Neural progenitor cell (in vitro differentiated cells): ENCODE measurements around the gene CTSW. TPM values are rescaled to one million over a fixed set of nuclear protein-coding genes. Genes with fewer than 3 reads are reported as not detected.

Experiments
- DNase-seq: peaks from one replicate; pipeline ENCODE4 v3.0.0-alpha.2; 2016; ENCODE audit warnings: low spot score
- H2AFZ ChIP-seq: fragments of 200-600 bp; sonication (generic); replicated peaks from 2 replicates; pipeline ENCODE4 v1.6.1; 2016; ENCODE audit warnings: antibody characterized with exemption
- H3F3A ChIP-seq: fragments of 200-600 bp; sonication (generic); 2 replicates; pipeline ENCODE4 v1.6.1; 2016; ENCODE audit warnings: antibody characterized with exemption, low read depth
- H3K27ac ChIP-seq: fragments of 200-600 bp; sonication (generic); 2 replicates; pipeline ENCODE4 v1.5.1; 2016; ENCODE audit warnings: mild to moderate bottlenecking
- H3K27me3 ChIP-seq: fragments of 200-600 bp; sonication (generic); 2 replicates; pipeline ENCODE4 v1.6.1; 2016; ENCODE audit warnings: mild to moderate bottlenecking, moderate library complexity
- H3K36me3 ChIP-seq: fragments of 200-600 bp; sonication (generic); 2 replicates; pipeline ENCODE4 v1.5.1; 2016
- H3K4me1 ChIP-seq: fragments of 200-600 bp; sonication (generic); 2 replicates; pipeline ENCODE4 v1.6.1; 2016; ENCODE audit warnings: mixed run types
- H3K4me2 ChIP-seq: fragments of 200-600 bp; sonication (generic); 2 replicates; pipeline ENCODE4 v1.6.1; 2016
- H3K4me3 ChIP-seq: fragments of 200-600 bp; sonication (generic); 2 replicates; pipeline ENCODE4 v1.5.1; 2016
- H3K79me2 ChIP-seq: fragments of 200-600 bp; sonication (generic); 2 replicates; pipeline ENCODE4 v1.6.1; 2016; ENCODE audit warnings: low read depth
- H3K9ac ChIP-seq: fragments of 200-600 bp; sonication (generic); 2 replicates; pipeline ENCODE4 v1.6.1; 2016
- H3K9me3 ChIP-seq: fragments of 200-600 bp; sonication (generic); 2 replicates; pipeline ENCODE4 v1.5.1; 2016; ENCODE audit warnings: low read depth
- H4K20me1 ChIP-seq: fragments of 200-600 bp; sonication (generic); 2 replicates; pipeline ENCODE4 v1.6.1; 2016; ENCODE audit warnings: low read depth
- H3K27ac Mint-ChIP-seq: 3 replicates; pipeline ENCODE4 v1.8.0; 2021; ENCODE audit warnings: mixed read lengths
- H3K27me3 Mint-ChIP-seq: 2 replicates; pipeline ENCODE4 v1.8.0; 2022; ENCODE audit warnings: low read depth, mild to moderate bottlenecking, inconsistent platforms, moderate library complexity, mixed read lengths; ENCODE audit not compliant: insufficient read depth
- H3K36me3 Mint-ChIP-seq: 3 replicates; pipeline ENCODE4 v1.8.0; 2021; ENCODE audit warnings: mixed read lengths
- H3K4me1 Mint-ChIP-seq: 3 replicates; pipeline ENCODE4 v1.8.0; 2021; ENCODE audit warnings: mixed read lengths
- H3K4me3 Mint-ChIP-seq: 3 replicates; pipeline ENCODE4 v1.8.0; 2021; ENCODE audit warnings: mild to moderate bottlenecking, moderate library complexity, mixed read lengths
- H3K9me3 Mint-ChIP-seq: 3 replicates; pipeline ENCODE4 v1.8.0; 2020; ENCODE audit warnings: mixed read lengths
- CTCF ChIP-seq: fragments of 200-600 bp; sonication (generic); IDR thresholded peaks from 2 replicates; pipeline ENCODE4 v1.5.1; 2017; ENCODE audit warnings: antibody characterized with exemption, mild to moderate bottlenecking
- EZH2 ChIP-seq: fragments of 200-600 bp; sonication (generic); IDR thresholded peaks from 2 replicates; pipeline ENCODE4 v1.6.1; 2017; ENCODE audit warnings: antibody characterized with exemption, mild to moderate bottlenecking, moderate library complexity
- EZH2phosphoT487 ChIP-seq: fragments of 200-600 bp; sonication (generic); IDR thresholded peaks from 2 replicates; pipeline ENCODE4 v1.6.1; 2017; ENCODE audit warnings: antibody characterized with exemption
- total RNA-seq: library from RNA; depleted of rRNA; stranded (reverse); fragments of >200 nt; gene quantifications from 2 replicates; pipeline ENCODE4 v1.2.3, GENCODE V29; 2015; ENCODE audit warnings: low replicate concordance

CTSW gene
- total RNA-seq, 1 donor from 2014 or later: not detected

- peaks cover 19% of the 10 kb centered on the region for H3K27me3 Mint-ChIP-seq
- H3K36me3 Mint-ChIP-seq: no peaks in the 10 kb centered on the region
- Histone ChIP-seq H3K4me3 (peak overlapping the region; percentile 67), H3K27ac (no peak overlapping the region), H3K36me3 (no peaks in the 10 kb centered on the region), H3K4me1 (peaks cover 4% of the 10 kb centered on the region), H3K9me3 (no peaks in the 10 kb centered on the region), H3K9ac (no peak overlapping the region), H3K4me2 (peak overlapping the region; percentile 97), H2AFZ (peak overlapping the region; percentile 64), H4K20me1 (no peaks in the 10 kb centered on the region), H3K27me3 (peaks cover 17% of the 10 kb centered on the region), H3F3A (peaks cover 14% of the 10 kb centered on the region), H3K79me2 (no peaks in the 10 kb centered on the region)
- peak; percentile 96 for DNase-seq
- H3K27ac Mint-ChIP-seq: peak overlapping the region; percentile 38
- peaks cover 23% of the 10 kb centered on the region for H3K4me1 Mint-ChIP-seq
- TF ChIP-seq EZH2: peak; percentile 59
- TF ChIP-seq CTCF: no peak
- TF ChIP-seq EZH2phosphoT487: no peak
- H3K4me3 Mint-ChIP-seq: peak overlapping the region; percentile 83
- no peaks in the 10 kb centered on the region for H3K9me3 Mint-ChIP-seq
Observed at GRCh38 chr11:65873318-65874156, 6.1 kb upstream of the CTSW start.

- Mint-ChIP-seq H3K27ac (no peak overlapping the region), H3K9me3 (no peaks in the 10 kb centered on the region), H3K27me3 (peaks cover 11% of the 10 kb centered on the region), H3K4me1 (peaks cover 7% of the 10 kb centered on the region), H3K4me3 (no peak overlapping the region), H3K36me3 (peaks cover 12% of the 10 kb centered on the region)
- Histone ChIP-seq H2AFZ (no peak overlapping the region), H4K20me1 (peaks cover 13% of the 10 kb centered on the region), H3K79me2 (no peaks in the 10 kb centered on the region), H3K4me3 (no peak overlapping the region), H3K4me2 (no peak overlapping the region), H3K36me3 (peaks cover 4% of the 10 kb centered on the region), H3K27me3 (no peaks in the 10 kb centered on the region), H3F3A (peaks cover 3% of the 10 kb centered on the region), H3K27ac (no peak overlapping the region), H3K4me1 (no peaks in the 10 kb centered on the region), H3K9me3 (no peaks in the 10 kb centered on the region), H3K9ac (no peak overlapping the region)
- no peak for DNase-seq
- no peak for TF ChIP-seq EZH2phosphoT487
- no peak for TF ChIP-seq EZH2
- TF ChIP-seq CTCF: no peak
Observed at GRCh38 chr11:65880027-65880426, 390 bp downstream of the CTSW start.

- H3K27ac ChIP-seq: no peak overlapping the region
- no peaks in the 10 kb centered on the region for H3K27me3 ChIP-seq
- no peaks in the 10 kb centered on the region for H3K4me1 ChIP-seq
- no peaks in the 10 kb centered on the region for H3K79me2 ChIP-seq
- Mint-ChIP-seq H3K9me3 (no peaks in the 10 kb centered on the region), H3K4me3 (peak overlapping the region; percentile 5), H3K27me3 (peaks cover 11% of the 10 kb centered on the region), H3K27ac (no peak overlapping the region), H3K36me3 (peaks cover 18% of the 10 kb centered on the region), H3K4me1 (peaks cover 10% of the 10 kb centered on the region)
- no peaks in the 10 kb centered on the region for H3K9me3 ChIP-seq
- H3F3A ChIP-seq: peaks cover 11% of the 10 kb centered on the region
- peaks cover 4% of the 10 kb centered on the region for H3K36me3 ChIP-seq
- H3K4me2 ChIP-seq: no peak overlapping the region
- no peak overlapping the region for H3K9ac ChIP-seq
- DNase-seq: no peak
- no peak overlapping the region for H2AFZ ChIP-seq
- H4K20me1 ChIP-seq: peaks cover 14% of the 10 kb centered on the region
- TF ChIP-seq CTCF (no peak), EZH2 (no peak), EZH2phosphoT487 (no peak)
- H3K4me3 ChIP-seq: no peak overlapping the region
Observed at GRCh38 chr11:65880844-65881421, 1.3 kb downstream of the CTSW start.
